Activated CD8-positive, alpha-beta memory T cell treated with anti-CD3 and anti-CD28 coated beads for 4 hours (primary cell): Measurements from ENCODE around the gene BIRC7.
"Not testable (repeated sequence)": the region's sequence is repeated elsewhere in the genome, so short reads cannot be mapped to it uniquely, and the experiment has no call there.

Experiments used
- DNase-seq, 2 donors: peaks; one replicate each; pipeline ENCODE4 v3.0.0-alpha.2; 2020; ENCODE audit warnings: low read depth in 2 of 2

The BIRC7 gene

DNA sequence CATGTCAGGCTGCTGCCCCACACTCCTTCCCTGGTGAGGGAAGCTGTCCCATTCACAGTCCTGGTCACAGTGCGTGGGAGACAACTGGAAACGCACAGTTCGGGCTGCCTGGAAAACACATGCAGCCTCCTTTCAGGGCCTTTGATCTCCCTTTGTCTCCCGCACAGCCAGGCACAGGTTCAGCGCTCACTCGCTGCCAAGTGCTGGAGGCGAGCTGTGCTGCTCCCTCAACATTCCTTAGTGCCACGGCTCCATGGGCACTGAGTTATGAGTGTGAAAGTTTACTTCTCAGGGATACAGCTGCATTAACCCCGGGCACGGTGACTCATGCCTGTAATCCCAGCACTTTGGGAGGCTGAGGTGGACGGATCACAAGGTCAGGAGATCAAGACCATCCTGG lies 28.8 kb upstream of the BIRC7 start:
- no peak for DNase-seq

DNA sequence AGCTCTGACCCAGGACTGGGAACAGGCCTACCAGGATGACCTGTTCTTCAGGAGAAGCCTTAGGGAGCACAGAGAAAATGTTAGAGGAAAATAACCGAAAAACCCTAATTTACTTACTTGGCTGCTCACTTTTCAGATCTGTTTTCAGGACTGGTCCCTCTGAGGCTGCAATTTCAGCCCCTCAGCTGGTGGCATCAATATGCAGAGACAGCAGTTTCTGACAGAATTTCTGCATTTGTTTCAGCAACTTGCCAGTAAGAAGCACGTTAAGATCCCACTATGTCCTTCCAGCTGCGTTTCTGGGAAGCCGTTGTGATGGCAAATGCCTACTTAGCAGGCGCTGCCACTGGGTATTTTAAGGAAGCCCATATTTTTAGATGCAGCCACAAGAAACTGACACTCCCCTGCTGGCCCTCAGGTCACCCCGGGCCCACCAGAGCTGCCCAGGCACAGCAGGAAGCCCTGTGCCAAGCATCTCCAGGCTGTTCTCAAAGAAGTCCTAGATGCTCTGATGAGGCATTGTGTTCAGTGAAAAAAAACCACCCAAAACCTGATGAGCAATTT lies 27.3 kb upstream of the BIRC7 start:
- DNase-seq, result no peak

DNA sequence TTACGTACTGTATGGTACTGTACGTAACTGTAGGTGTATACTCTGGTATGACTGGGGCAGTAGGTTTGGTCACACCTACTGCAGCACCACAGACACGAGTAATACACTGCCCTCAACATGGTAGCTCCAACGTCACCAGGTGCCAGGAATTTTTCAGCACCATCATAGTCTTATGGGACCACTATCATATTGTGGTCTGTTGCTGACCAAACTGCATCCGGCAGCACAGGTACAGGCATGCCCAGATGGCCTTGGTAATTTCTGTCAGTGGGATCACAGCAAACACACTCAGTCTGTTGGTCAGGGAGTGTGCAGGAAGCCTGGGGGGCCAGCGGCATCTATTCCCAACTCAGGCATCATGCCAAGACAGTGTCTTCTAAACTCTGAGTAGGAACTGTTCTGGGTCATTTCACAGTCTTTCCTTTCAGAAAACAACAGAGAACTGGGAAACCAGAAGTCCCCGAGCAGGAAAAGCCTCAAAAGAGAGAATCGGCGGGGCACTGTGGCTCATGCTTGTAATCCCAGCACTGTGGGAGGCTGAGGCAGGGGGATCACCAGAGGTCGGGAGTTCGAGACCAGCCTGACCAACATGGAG lies 25.6 kb upstream of the BIRC7 start:
- no peak for DNase-seq

DNA sequence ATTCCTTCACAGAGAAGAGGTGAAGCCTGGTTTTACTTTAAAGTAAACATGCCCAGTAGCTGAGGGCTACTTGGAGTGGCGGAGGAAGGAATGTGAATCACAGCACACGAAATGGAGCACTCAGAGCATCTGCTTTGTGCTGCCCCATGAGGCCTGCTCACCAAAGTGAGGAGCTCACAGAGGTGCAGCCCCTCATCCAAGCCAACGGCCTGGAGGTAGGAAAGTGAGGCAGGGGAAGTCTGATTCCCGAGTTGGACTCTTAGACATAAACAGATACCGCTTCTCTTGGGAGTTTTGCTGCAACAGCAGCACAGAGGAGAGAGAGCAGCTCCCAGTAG lies 23.3 kb upstream of the BIRC7 start:
- no peak for DNase-seq

DNA sequence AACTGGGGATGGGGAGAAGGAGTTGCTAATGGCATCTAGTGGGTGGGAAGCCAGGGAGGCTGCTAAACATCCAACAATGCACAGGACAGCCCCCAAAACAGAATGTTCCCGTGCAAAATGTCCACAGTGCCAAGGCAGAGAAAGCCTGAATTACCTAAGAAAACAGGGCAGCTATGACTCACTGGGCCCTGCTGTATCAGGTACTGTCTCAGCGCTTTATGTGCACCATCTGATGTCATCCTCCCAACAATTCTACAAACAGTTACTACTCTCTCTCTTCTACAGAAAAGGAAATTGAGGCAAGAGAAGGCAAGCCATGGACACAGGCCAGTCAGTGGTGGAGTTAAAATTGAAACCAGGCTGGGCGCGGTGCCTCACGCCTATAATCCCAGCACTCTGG lies 22.9 kb upstream of the BIRC7 start:
- no peak for DNase-seq

DNA sequence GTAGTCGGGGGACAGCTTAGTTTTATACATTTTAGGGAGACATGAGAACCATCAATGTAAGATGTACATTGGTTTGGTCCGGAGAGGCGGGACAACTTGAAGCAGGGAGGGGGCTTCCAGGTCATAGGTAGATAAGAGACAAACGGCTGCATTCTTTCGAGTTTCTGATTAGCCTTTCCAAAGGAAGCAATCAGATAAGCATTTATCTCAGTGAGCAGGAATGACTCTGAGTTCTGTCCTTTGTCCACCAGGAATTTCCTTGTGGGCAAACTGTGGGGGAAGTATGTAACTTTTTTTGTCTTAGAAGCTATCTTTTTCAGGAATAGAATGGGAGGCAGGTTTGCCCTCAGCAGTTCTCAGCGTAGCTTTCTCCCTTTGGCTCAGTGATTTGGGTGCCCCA lies 21.2 kb upstream of the BIRC7 start:
- DNase-seq, result no peak

DNA sequence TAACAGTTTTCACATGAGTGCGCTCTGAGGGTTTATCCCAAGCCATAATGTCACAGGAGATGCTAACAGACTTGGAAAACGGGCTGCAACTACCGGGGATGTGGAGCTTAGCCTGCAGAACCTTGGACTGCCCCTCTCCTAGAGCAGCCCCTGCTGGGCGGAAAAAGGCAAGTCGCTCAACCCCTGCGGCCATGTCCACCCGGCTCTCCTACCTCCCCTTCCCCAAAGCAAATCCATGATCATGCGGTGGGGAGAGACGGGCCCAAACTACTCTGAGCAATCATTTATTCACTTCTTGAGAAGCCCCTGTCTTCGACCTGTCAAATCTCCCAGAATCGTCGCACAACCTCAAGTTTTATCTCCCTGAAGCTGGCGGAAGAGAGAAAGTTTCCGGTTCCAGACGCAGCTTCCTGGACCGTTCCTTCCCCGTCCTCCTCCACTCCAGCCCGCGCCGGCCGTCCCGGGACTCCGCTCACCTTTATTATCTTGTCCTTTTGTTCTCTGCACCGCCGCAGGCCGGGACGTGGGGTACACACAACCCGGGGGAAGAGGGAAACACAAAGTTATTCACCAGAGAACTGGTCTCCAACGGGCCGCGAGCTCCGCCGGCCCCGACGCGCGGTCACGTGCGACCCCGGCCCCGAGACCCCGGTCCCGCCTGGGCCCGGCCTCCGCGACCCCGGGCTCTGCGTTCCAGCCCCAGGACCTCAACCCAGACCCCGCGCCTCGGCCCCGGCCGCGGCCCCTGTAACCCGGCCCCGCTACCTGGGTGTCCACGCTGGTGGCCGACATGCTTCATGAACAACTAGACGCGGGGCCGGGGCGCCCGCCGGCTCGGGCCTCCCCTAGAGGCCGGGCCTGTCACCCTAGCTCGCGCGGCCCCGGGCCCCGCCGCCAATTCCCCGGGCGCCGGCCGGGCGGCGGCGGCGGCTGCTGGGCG lies 20.3 kb upstream of the BIRC7 start:
- DNase-seq, result no peak

DNA sequence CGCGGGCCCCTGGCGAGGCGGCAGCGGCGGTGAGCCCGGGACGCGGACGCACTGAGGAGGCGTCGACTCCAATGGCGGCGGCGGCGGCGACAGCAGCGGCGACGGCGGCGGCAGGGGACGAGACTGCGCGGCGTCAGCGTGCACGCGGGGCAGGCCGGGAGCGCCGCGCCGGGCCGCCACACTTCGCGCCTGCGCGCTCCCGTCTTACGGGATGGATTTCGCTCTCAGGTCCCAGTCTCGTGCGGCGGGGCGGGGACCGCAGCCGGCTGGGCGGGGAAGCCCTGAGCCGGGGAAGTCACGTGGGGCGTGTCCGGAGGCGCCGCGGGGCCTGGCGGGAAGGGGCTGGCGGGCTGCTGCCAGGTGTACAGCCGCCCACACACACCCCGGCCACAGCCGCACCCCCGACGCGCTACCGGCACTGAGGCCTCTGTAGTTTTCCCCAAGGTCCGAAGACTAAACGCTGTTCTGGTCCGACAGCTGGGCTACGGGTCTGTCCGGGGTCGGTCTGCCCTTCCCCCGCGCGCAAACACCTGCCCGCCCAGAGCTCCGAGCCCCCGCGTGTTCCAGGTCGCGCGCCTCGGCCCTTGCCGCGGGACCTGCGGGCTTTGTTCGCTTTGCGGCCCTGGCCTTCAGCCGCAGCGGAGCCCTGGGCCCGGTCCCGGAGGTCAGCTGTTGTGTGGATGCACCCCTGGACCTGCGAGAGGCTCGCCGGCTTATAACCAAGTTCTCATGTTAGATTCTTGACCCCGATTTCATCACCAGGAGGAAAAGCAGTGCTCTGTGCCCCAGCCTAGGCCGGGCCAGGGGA lies 19.5 kb upstream of the BIRC7 start, which contains the start of gene YTHDF1:
Gene YTHDF1 (minus strand): TSS at position 91 of the 808 bp plus-strand sequence. CDS start 239 bp downstream, outside the sequence.
- DNase-seq, result peak; percentile 90 to 91

DNA sequence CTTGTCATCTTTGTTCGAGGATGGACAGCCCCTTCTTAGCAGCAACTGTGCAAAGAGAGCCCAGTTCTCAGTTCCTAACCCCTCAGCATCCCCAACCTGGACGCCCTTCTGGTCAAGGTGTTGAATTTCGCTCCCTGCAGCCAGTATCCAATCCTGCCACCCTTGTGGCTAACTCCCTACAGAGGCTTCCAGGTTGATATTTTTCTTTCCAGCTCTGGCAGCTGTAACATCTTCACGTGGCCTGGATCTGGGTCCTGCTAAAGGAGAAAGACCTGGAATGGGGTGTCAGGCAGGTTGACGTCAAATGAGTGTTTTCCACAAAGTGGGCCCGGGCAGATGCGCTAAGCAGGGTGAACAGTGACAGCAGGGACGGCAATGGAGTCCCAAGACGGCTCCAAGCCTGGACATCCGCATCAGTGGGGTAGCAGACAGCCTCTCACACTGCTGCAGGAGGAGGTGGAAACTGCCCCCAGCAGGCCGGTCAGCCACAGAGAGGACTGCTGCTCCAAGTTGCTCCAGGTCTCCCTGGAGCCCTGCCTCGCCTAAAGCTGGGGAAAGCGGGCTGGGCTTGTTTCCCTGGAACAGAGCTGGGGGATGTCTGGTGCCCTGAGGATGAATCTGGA lies 18.7 kb upstream of the BIRC7 start:
- DNase-seq, result no peak

DNA sequence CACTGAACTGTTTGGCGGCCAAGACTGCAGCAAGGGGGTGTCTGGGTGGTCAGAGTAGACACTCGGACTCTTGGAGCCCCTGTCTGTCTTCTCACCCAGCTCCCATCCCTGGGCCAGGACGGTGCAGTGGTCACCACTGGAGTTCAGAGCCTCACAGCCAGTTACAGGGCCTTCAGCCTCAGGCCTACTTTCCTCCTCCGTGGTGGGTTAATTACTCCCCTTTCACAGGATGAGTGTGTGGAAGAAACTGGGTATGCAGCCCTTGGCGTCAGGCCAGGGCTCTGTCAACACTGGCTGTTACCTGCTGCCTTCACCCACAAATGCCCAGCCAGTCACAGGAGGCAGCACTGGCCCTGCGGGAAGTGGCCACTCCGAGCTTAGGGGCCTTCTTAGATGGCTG lies 18.0 kb upstream of the BIRC7 start:
- DNase-seq, result no peak

DNA sequence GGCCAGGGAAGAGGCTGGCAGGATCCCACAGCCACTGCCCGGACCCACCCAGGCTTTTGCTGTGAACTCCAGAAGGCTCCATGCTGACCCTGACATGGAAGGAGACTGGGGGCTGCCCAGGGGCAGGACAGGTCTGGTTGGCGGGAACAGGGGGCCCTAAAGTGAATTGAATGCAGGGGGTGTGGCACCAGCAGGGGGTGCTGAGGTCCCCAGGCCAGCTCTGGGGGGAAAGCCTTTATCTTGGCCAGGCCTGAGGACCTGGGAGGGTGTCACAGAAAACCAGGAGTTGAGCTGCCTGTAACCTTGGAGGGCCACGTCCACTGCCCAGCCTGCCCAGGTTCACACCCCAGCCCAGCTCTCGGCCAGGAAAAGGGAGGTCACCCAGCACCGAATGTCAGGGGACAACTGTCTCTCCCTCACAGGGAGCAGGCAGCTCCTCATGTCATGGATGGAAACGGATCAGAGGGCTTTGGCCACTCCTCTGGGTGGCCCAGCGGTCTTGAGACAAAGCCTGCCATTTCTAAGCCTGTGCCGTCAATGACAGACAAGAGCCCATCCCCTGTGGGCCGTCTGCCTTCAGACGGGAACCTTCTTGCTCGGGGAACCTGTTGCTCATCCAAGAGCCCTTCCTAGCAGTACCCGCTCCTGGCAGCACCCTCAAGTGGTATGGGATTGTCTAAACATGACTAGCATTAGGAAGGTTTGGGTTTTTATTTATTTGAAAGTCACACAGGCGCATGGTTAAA lies 16.8 kb upstream of the BIRC7 start:
- DNase-seq, result no peak

DNA sequence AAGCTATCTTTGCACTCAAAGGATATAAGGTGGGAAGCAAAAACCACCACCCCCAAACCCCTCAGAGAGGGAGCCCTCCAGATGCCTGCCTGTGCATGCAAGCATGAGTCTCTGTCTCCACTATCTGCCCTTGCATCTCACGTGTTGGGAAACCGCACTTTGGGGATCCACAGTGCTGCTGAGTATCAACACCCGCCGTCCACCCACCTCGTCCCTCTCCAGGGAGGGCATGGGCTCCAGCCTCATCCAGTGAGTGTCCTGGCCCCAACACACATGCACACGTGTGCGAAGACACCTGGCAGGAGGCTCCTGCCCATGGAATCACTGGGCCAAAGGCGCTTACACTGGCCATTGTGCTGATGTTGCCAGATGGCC lies 16.3 kb upstream of the BIRC7 start:
- no peak for DNase-seq

DNA sequence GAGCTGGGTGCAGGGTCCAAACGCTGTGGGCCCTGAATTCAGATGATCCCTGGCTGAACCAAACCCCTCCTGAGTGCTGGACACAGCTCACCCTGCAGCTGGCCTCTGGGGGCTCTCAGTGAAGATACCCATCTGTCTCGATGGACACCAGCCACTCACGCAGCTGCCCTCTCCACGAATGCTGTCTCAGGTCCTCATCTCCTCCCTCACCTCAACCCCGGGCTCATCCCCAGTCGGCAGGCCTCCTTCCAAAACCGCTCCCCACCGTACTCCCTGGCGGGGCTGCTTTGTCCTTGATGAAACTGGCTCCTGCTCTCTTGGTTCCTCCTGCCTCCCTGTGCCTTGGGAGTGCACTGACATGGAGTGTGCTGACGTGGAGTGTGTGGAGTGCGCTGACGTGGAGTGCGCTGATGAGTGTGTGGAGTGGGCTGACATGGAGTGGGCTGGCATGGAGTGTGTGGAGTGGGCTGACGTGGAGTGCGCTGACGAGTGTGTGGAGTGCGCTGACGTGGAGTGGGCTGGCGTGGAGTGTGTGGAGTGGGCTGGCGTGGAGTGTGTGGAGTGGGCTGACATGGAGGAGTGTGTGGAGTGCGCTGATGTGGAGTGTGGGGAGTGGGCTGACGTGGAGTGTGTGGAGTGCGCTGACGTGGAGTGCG lies 15.7 kb upstream of the BIRC7 start:
- no peak for DNase-seq

DNA sequence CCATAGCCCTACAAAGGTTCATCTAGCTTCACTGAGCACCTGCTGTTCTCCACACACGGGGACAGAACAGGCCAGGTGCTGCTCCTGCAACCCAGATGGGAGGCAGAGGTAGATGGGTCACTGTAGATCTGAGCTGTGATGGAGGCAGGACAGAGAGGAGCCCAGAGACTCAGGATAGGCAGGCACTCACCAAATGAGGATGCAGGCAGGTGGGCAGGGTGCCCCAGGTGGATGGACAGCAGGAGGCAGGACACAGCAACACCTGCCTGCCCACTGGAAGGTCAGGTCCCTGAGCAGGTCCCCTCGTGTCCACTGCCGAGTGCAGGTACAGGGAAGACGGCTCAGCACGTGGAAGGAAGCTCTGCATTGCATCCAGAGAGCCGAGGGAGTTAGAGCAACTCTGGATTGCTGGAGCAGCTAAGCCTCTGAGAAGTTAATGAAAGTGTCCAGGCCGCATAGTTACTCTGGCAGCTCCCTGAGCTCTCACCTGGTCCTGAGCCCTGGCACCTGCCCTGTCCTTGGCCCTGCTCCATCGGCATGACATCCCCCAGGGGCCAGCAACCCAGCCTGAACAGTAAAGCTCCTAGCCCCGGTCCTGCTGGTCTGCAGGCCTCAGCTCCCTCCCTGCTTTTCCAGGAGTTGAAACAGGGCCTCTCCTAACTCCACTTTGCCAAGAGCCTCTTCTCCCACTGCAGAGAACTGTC lies 14.9 kb upstream of the BIRC7 start:
- no peak for DNase-seq

DNA sequence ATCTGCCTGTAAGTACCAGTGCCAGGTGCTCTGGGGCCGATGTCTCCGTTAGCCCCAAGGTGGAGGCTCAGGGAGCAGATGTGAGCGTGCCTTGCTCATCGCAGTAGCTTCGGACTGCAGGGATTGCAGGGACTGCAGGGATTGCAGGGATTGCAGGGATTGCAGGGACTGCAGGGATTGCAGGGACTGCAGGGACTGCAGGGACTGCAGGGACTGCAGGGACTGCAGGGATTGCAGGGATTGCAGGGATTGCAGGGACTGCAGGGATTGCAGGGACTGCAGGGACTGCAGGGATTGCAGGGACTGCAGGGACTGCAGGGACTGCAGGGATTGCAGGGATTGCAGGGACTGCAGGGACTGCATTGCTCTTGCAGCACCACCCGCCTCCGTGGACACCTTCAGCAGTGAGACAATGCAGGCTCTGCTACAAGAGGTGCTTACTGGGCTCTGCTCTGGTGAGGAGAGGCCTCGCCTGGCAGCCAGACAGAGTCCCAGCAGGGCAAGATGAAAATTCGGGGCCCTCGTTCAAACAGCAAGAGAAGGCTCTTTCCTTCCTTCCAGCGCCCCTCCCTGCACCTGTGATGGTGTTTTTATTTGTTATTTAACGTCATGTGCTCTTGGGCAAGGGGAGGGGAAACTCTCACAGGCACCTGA lies 14.2 kb upstream of the BIRC7 start:
- not testable (repeated sequence) for DNase-seq

DNA sequence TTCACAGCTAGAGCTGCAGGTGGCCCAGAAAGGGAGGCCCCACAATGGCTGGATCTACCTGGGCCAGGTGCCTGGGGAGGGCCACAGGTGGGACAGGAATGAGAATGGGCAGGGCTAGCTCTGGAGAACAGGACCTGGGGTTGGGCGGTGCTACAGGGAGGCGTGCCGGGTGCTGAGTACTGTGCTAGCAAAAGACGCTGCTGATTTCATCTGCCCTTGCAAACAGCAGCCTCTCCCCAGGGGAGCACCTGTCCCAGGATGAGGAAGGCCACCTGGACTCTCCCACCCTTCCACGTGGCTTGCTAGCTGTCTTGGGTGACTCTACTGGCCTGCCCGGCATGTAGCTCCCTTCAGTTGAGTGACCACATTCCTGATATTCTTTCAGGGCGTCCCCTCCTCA lies 13.2 kb upstream of the BIRC7 start:
- DNase-seq, result no peak

DNA sequence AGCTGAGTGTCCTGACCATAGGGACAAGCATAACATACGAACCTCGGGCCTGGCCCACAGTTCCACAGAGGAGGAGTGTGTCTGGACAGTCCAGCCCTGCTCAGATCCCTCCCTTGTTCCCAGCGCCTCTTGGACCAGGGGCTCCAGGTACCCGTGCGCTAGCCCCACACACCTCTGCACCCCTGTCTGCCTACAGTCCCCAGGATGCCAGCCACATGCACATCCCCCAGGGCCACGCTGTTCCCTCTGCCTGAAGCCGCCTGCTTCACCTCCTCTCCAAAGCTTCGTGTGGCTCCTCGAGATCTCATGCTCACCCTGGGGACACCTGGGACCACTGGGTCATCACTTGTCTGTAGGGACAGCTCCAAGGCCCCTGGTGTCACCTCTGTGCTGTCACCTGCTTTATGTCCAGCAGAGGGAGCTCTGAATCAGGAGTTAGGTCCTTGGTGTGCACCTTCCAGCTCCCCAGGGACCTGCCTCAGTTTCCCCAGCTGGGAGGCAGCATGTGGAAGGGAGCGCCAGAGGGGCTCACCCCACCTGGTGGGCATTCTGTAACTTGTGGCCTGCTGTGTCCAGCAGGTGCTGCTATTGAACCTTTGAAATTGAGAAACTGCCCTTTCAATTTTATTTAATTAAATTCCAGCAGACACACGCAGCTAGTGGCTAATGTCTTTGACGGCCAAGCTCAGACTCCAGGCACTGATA lies 12.4 kb upstream of the BIRC7 start:
- no peak for DNase-seq

DNA sequence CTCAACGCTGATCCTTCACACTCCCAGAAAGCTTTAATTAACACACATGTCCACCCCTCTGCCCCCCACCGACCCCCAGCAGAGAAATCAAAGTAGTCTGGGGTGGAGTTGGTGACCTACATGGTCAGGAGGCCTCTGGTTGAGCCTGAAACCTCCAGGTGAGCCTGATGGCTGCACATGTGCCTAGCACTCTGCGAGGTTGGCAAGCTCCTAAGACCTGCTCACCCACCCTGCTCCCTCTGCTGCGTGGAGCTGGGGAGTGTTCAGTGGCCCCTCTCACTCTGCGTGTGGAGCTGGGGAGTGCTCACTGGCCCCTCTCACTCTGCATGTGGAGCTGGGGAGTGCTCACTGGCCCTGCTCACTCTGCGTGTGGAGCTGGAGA lies 11.9 kb upstream of the BIRC7 start:
- no peak for DNase-seq
